Measurements from ENCODE around the gene FCER1G.
A peak's percentile ranks its signal among the peaks of the same experiment; 100 is the strongest.

The FCER1G gene

DNA sequence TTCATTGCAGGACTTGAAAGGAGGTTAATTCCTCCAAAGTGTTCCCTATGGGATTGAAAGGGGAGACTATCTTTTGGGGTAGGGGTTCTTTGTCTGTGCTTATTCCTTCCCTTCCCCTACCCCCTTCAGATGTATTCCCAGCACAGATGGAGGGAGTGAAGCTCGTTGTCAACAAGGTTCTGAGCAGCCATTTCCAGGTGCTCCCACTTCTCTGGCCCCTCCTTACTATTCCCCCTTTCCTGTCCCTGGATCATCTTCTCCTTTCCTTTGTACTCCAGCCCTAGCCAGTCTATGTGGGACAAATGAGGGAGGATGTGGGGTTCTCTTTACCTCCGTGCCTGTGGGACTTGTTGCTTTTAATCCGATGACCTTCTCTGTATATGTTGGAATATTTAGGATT is 11.7 kb downstream of the FCER1G start (continued):
- TF ChIP-seq, protein P1, sequence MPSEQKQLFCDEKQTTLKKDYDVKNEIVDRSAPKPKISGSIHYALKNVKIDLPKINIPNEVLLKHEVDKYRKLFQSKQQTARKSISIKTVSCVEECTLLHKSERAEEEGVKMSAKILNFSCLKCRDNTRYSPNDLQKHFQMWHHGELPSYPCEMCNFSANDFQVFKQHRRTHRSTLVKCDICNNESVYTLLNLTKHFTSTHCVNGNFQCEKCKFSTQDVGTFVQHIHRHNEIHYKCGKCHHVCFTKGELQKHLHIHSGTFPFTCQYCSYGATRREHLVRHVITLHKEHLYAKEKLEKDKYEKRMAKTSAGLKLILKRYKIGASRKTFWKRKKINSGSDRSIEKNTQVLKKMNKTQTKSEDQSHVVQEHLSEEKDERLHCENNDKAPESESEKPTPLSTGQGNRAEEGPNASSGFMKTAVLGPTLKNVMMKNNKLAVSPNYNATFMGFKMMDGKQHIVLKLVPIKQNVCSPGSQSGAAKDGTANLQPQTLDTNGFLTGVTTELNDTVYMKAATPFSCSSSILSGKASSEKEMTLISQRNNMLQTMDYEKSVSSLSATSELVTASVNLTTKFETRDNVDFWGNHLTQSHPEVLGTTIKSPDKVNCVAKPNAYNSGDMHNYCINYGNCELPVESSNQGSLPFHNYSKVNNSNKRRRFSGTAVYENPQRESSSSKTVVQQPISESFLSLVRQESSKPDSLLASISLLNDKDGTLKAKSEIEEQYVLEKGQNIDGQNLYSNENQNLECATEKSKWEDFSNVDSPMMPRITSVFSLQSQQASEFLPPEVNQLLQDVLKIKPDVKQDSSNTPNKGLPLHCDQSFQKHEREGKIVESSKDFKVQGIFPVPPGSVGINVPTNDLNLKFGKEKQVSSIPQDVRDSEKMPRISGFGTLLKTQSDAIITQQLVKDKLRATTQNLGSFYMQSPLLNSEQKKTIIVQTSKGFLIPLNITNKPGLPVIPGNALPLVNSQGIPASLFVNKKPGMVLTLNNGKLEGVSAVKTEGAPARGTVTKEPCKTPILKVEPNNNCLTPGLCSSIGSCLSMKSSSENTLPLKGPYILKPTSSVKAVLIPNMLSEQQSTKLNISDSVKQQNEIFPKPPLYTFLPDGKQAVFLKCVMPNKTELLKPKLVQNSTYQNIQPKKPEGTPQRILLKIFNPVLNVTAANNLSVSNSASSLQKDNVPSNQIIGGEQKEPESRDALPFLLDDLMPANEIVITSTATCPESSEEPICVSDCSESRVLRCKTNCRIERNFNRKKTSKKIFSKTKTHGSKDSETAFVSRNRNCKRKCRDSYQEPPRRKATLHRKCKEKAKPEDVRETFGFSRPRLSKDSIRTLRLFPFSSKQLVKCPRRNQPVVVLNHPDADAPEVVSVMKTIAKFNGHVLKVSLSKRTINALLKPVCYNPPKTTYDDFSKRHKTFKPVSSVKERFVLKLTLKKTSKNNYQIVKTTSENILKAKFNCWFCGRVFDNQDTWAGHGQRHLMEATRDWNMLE (tag by site-specific recombination; conservative IDR thresholded peaks at IDR 0.05; ENCODE audit: low read depth) = no peak
- TF ChIP-seq IKZF3 (tag by site-specific recombination; IDR thresholded peaks at IDR 0.05) (peak; percentile 54), ZNF341 (tag by site-specific recombination; IDR thresholded peaks at IDR 0.05; ENCODE audit: low read depth) (no peak), ZNF792 (tag by site-specific recombination; IDR thresholded peaks at IDR 0.05) (no peak), ZNF274 (IDR thresholded peaks at IDR 0.05; ENCODE audit: low read length) (no peak), ZNF274 (tag by site-specific recombination; IDR thresholded peaks at IDR 0.05; ENCODE audit: borderline replicate concordance) (no peak), ZNF354C (tag by site-specific recombination; IDR thresholded peaks at IDR 0.05; ENCODE audit: borderline replicate concordance, low read depth) (no peak), ZNF292 (tag by site-specific recombination; IDR thresholded peaks at IDR 0.05; ENCODE audit: borderline replicate concordance, low read depth) (no peak), ZNF174 (tag by site-specific recombination; IDR thresholded peaks at IDR 0.05) (no peak)
- TF ChIP-seq, protein P2, sequence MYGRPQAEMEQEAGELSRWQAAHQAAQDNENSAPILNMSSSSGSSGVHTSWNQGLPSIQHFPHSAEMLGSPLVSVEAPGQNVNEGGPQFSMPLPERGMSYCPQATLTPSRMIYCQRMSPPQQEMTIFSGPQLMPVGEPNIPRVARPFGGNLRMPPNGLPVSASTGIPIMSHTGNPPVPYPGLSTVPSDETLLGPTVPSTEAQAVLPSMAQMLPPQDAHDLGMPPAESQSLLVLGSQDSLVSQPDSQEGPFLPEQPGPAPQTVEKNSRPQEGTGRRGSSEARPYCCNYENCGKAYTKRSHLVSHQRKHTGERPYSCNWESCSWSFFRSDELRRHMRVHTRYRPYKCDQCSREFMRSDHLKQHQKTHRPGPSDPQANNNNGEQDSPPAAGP (tag by site-specific recombination; IDR thresholded peaks at IDR 0.05) = no peak

DNA sequence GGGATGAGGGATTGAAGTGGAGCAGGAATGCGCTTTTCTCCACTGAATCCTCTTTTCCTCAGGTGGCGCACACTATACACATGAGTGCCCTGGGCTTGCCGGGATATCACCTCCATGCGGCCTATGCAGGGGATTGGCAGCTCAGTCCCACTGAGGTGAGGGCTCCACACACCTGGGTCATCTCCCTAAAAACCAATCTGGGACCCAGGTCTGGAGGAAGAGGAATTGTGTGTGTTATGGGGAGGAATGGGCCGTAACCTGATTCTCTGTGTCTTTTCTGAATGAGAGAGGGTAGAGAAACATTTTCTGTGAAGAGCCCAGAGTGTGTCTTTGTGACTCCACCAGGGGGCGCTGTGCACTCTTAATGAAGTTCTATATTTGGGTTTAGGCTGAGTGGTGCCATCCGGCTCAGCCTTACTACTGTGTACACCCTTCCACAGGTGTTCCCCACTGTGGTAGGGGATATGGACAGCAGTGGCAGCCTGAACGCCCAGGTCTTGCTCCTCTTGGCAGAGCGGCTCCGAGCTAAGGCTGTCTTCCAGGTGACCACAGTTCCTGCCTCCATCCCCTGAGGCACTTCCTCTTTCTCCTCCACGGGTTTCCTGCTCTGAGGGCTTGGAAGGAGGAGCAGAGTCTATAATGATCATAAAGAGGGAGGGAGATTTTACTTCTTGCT is 12.2 kb downstream of the FCER1G start:
- peaks cover 4% of the 10 kb centered on the region; the same call in 1 of the 2 replicates for H3K4me1 ChIP-seq (ENCODE audit: control insufficient read depth, insufficient read depth, low read length)
- ChIA-PET POLR2A (no interaction called here), CTCF (interaction anchor here (0.7 to 9.7 kb wide), 35 partner anchors 8 to 592 kb away, joined by 3 to 146 read pairs (median 5); partner anchors contain the start of genes ADAMTS4, FCER1G, NDUFS2 and NR1I3)
- no peak overlapping the region; the same call in 1 of the 2 replicates for H3K27ac ChIP-seq (ENCODE audit: extremely low read depth, low read depth, low read length)
- no peaks in the 10 kb centered on the region for H3K9me3 ChIP-seq (ENCODE audit: control insufficient read depth, insufficient read depth, low read depth, low read length)
- peaks cover 0 to 33% of the 10 kb centered on the region in 2 experiments; a peak in 1 of 3 replicates for H3K36me3 ChIP-seq (ENCODE audit: control insufficient read depth in 2 of 2, insufficient read depth in 1 of 2, low read length in 2 of 2)
- H3K4me3 ChIP-seq (ENCODE audit: low read depth, low read length) = peak overlapping the region; percentile 21
- TF ChIP-seq ZNF654 (tag by site-specific recombination; IDR thresholded peaks at IDR 0.05; ENCODE audit: low read depth) (peak; percentile 70), ZNF529 (tag by site-specific recombination; IDR thresholded peaks at IDR 0.05; ENCODE audit: insufficient replicate concordance) (no peak), SCRT1 (tag by site-specific recombination; IDR thresholded peaks at IDR 0.05; ENCODE audit: borderline replicate concordance) (peak; percentile 85; the same call in 1 of the 2 replicates), ZNF2 (tag by site-specific recombination; IDR thresholded peaks at IDR 0.05) (peak; percentile 97), ZBTB8A (tag by site-specific recombination; IDR thresholded peaks at IDR 0.05) (peak; percentile 19; the same call in 1 of the 2 replicates), ZFP3 (tag by site-specific recombination; IDR thresholded peaks at IDR 0.05; ENCODE audit: low read depth) (no peak), ZBTB20 (tag by site-specific recombination; IDR thresholded peaks at IDR 0.05) (0 out of 2 replicates have a peak, but pooled peaks have one; percentile 10)
- TF ChIP-seq, protein P3, sequence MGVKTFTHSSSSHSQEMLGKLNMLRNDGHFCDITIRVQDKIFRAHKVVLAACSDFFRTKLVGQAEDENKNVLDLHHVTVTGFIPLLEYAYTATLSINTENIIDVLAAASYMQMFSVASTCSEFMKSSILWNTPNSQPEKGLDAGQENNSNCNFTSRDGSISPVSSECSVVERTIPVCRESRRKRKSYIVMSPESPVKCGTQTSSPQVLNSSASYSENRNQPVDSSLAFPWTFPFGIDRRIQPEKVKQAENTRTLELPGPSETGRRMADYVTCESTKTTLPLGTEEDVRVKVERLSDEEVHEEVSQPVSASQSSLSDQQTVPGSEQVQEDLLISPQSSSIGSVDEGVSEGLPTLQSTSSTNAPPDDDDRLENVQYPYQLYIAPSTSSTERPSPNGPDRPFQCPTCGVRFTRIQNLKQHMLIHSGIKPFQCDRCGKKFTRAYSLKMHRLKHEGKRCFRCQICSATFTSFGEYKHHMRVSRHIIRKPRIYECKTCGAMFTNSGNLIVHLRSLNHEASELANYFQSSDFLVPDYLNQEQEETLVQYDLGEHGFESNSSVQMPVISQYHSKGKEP (tag by site-specific recombination; IDR thresholded peaks at IDR 0.05) = no peak
- TF ChIP-seq, protein P4, sequence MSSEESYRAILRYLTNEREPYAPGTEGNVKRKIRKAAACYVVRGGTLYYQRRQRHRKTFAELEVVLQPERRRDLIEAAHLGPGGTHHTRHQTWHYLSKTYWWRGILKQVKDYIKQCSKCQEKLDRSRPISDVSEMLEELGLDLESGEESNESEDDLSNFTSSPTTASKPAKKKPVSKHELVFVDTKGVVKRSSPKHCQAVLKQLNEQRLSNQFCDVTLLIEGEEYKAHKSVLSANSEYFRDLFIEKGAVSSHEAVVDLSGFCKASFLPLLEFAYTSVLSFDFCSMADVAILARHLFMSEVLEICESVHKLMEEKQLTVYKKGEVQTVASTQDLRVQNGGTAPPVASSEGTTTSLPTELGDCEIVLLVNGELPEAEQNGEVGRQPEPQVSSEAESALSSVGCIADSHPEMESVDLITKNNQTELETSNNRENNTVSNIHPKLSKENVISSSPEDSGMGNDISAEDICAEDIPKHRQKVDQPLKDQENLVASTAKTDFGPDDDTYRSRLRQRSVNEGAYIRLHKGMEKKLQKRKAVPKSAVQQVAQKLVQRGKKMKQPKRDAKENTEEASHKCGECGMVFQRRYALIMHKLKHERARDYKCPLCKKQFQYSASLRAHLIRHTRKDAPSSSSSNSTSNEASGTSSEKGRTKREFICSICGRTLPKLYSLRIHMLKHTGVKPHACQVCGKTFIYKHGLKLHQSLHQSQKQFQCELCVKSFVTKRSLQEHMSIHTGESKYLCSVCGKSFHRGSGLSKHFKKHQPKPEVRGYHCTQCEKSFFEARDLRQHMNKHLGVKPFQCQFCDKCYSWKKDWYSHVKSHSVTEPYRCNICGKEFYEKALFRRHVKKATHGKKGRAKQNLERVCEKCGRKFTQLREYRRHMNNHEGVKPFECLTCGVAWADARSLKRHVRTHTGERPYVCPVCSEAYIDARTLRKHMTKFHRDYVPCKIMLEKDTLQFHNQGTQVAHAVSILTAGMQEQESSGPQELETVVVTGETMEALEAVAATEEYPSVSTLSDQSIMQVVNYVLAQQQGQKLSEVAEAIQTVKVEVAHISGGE (tag by site-specific recombination; conservative IDR thresholded peaks at IDR 0.05; ENCODE audit: low read depth) = no peak
- TF ChIP-seq, protein P5, sequence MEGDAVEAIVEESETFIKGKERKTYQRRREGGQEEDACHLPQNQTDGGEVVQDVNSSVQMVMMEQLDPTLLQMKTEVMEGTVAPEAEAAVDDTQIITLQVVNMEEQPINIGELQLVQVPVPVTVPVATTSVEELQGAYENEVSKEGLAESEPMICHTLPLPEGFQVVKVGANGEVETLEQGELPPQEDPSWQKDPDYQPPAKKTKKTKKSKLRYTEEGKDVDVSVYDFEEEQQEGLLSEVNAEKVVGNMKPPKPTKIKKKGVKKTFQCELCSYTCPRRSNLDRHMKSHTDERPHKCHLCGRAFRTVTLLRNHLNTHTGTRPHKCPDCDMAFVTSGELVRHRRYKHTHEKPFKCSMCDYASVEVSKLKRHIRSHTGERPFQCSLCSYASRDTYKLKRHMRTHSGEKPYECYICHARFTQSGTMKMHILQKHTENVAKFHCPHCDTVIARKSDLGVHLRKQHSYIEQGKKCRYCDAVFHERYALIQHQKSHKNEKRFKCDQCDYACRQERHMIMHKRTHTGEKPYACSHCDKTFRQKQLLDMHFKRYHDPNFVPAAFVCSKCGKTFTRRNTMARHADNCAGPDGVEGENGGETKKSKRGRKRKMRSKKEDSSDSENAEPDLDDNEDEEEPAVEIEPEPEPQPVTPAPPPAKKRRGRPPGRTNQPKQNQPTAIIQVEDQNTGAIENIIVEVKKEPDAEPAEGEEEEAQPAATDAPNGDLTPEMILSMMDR (tag by site-specific recombination; IDR thresholded peaks at IDR 0.05) = peak; percentile 78; the same call in 1 of the 2 replicates
- TF ChIP-seq, protein P6, sequence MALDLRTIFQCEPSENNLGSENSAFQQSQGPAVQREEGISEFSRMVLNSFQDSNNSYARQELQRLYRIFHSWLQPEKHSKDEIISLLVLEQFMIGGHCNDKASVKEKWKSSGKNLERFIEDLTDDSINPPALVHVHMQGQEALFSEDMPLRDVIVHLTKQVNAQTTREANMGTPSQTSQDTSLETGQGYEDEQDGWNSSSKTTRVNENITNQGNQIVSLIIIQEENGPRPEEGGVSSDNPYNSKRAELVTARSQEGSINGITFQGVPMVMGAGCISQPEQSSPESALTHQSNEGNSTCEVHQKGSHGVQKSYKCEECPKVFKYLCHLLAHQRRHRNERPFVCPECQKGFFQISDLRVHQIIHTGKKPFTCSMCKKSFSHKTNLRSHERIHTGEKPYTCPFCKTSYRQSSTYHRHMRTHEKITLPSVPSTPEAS (tag by site-specific recombination; IDR thresholded peaks at IDR 0.05) = peak; percentile 40; the same call in 1 of the 2 replicates
